T-helper 2 cell treated with Interferon-gamma antibody and Interleukin-4, amounts not matched to agents 5 μg/mL and 100 μg/mL, for 36 hours (primary cell): ENCODE data around the gene VWA8.
"Not testable (repeated sequence)": the region's sequence is repeated elsewhere in the genome, so short reads cannot be mapped to it uniquely, and the experiment has no call there.

ENCODE experiments used
- DNase-seq: peaks from one replicate; pipeline ENCODE4 v3.0.0; 2021; ENCODE audit warnings: low spot score
- H3K27ac Mint-ChIP-seq: one replicate; pipeline ENCODE4 v1.8.0; 2021; ENCODE audit warnings: mild to moderate bottlenecking, mixed read lengths
- H3K27me3 Mint-ChIP-seq: one replicate; pipeline ENCODE4 v1.8.0; 2021; ENCODE audit warnings: low read depth, mixed read lengths
- H3K36me3 Mint-ChIP-seq: one replicate; pipeline ENCODE4 v1.8.0; 2021; ENCODE audit warnings: low read depth, mixed read lengths
- H3K4me1 Mint-ChIP-seq: one replicate; pipeline ENCODE4 v1.8.0; 2021; ENCODE audit warnings: low read depth, mixed read lengths
- H3K4me3 Mint-ChIP-seq: one replicate; pipeline ENCODE4 v1.8.0; 2022; ENCODE audit warnings: mild to moderate bottlenecking, moderate library complexity, mixed read lengths
- H3K9me3 Mint-ChIP-seq: one replicate; pipeline ENCODE4 v1.8.0; 2021; ENCODE audit warnings: mixed read lengths

The VWA8 gene

GRCh38 chr13:41952749-41953148, 8.2 kb downstream of the VWA8 start:
- Mint-ChIP-seq H3K9me3 (no peaks in the 10 kb centered on the region), H3K36me3 (peaks cover 15% of the 10 kb centered on the region), H3K27ac (no peak overlapping the region), H3K4me3 (no peak overlapping the region), H3K4me1 (peaks cover 8% of the 10 kb centered on the region), H3K27me3 (no peaks in the 10 kb centered on the region)
- no peak for DNase-seq

GRCh38 chr13:41949104-41949503, 11.8 kb downstream of the VWA8 start:
- H3K27me3 Mint-ChIP-seq, H3K27ac Mint-ChIP-seq, H3K4me3 Mint-ChIP-seq, H3K4me1 Mint-ChIP-seq, DNase-seq: not testable (repeated sequence)
- H3K36me3 Mint-ChIP-seq = peaks cover 40% of the 10 kb centered on the region
- peaks cover 25% of the 10 kb centered on the region for H3K9me3 Mint-ChIP-seq

- no peaks in the 10 kb centered on the region for H3K27me3 Mint-ChIP-seq
- no peak overlapping the region for H3K27ac Mint-ChIP-seq
- no peak overlapping the region for H3K4me3 Mint-ChIP-seq
- H3K36me3 Mint-ChIP-seq = peaks cover 44% of the 10 kb centered on the region
- H3K9me3 Mint-ChIP-seq = peaks cover 25% of the 10 kb centered on the region
- DNase-seq = no peak
- no peaks in the 10 kb centered on the region for H3K4me1 Mint-ChIP-seq
Measured at GRCh38 chr13:41945926-41946325, 15.0 kb downstream of the VWA8 start.

- H3K4me1 Mint-ChIP-seq = peaks cover 5% of the 10 kb centered on the region
- no peak overlapping the region for H3K27ac Mint-ChIP-seq
- no peak overlapping the region for H3K4me3 Mint-ChIP-seq
- H3K27me3 Mint-ChIP-seq = no peaks in the 10 kb centered on the region
- peaks cover 44% of the 10 kb centered on the region for H3K36me3 Mint-ChIP-seq
- DNase-seq = no peak
- peaks cover 25% of the 10 kb centered on the region for H3K9me3 Mint-ChIP-seq
Measured at GRCh38 chr13:41944635-41945397, 16.1 kb downstream of the VWA8 start.

- peaks cover 5% of the 10 kb centered on the region for H3K4me1 Mint-ChIP-seq
- H3K4me3 Mint-ChIP-seq = no peak overlapping the region
- H3K36me3 Mint-ChIP-seq = peaks cover 41% of the 10 kb centered on the region
- H3K9me3 Mint-ChIP-seq = peaks cover 25% of the 10 kb centered on the region
- no peak for DNase-seq
- no peak overlapping the region for H3K27ac Mint-ChIP-seq
- no peaks in the 10 kb centered on the region for H3K27me3 Mint-ChIP-seq
Measured at GRCh38 chr13:41944229-41944628, 16.7 kb downstream of the VWA8 start.

- H3K4me1 Mint-ChIP-seq = peaks cover 6% of the 10 kb centered on the region
- H3K36me3 Mint-ChIP-seq = peaks cover 31% of the 10 kb centered on the region
- no peak overlapping the region for H3K27ac Mint-ChIP-seq
- DNase-seq = no peak
- no peak overlapping the region for H3K4me3 Mint-ChIP-seq
- no peaks in the 10 kb centered on the region for H3K27me3 Mint-ChIP-seq
- peaks cover 25% of the 10 kb centered on the region for H3K9me3 Mint-ChIP-seq
Measured at GRCh38 chr13:41942462-41943094, 18.3 kb downstream of the VWA8 start.

GRCh38 chr13:41941174-41941573, 19.7 kb downstream of the VWA8 start:
- DNase-seq = no peak
- H3K4me1 Mint-ChIP-seq = peaks cover 6% of the 10 kb centered on the region
- no peak overlapping the region for H3K4me3 Mint-ChIP-seq
- peaks cover 13% of the 10 kb centered on the region for H3K9me3 Mint-ChIP-seq
- peaks cover 20% of the 10 kb centered on the region for H3K36me3 Mint-ChIP-seq
- H3K27me3 Mint-ChIP-seq = no peaks in the 10 kb centered on the region
- no peak overlapping the region for H3K27ac Mint-ChIP-seq

GRCh38 chr13:41939398-41939797, 21.5 kb downstream of the VWA8 start:
- H3K9me3 Mint-ChIP-seq = no peaks in the 10 kb centered on the region
- DNase-seq = no peak
- H3K4me3 Mint-ChIP-seq = no peak overlapping the region
- H3K27ac Mint-ChIP-seq = no peak overlapping the region
- peaks cover 12% of the 10 kb centered on the region for H3K4me1 Mint-ChIP-seq
- H3K36me3 Mint-ChIP-seq = peaks cover 5% of the 10 kb centered on the region
- H3K27me3 Mint-ChIP-seq = no peaks in the 10 kb centered on the region

- no peaks in the 10 kb centered on the region for H3K27me3 Mint-ChIP-seq
- H3K36me3 Mint-ChIP-seq = peaks cover 5% of the 10 kb centered on the region
- H3K27ac Mint-ChIP-seq = no peak overlapping the region
- peaks cover 12% of the 10 kb centered on the region for H3K4me1 Mint-ChIP-seq
- no peak for DNase-seq
- H3K9me3 Mint-ChIP-seq = no peaks in the 10 kb centered on the region
- H3K4me3 Mint-ChIP-seq = no peak overlapping the region
Measured at GRCh38 chr13:41938918-41939317, 22.0 kb downstream of the VWA8 start.

- Mint-ChIP-seq H3K36me3 (peaks cover 1% of the 10 kb centered on the region), H3K4me3 (no peak overlapping the region), H3K27me3 (no peaks in the 10 kb centered on the region), H3K4me1 (peaks cover 12% of the 10 kb centered on the region), H3K9me3 (no peaks in the 10 kb centered on the region), H3K27ac (no peak overlapping the region)
- no peak for DNase-seq
Measured at GRCh38 chr13:41937388-41937787, 23.5 kb downstream of the VWA8 start.

- H3K27me3 Mint-ChIP-seq = no peaks in the 10 kb centered on the region
- no peaks in the 10 kb centered on the region for H3K9me3 Mint-ChIP-seq
- peaks cover 3% of the 10 kb centered on the region for H3K36me3 Mint-ChIP-seq
- no peak overlapping the region for H3K27ac Mint-ChIP-seq
- H3K4me1 Mint-ChIP-seq = peaks cover 12% of the 10 kb centered on the region
- no peak overlapping the region for H3K4me3 Mint-ChIP-seq
- DNase-seq = no peak
Measured at GRCh38 chr13:41935501-41935900, 25.4 kb downstream of the VWA8 start.

- no peak for DNase-seq
- Mint-ChIP-seq H3K9me3 (no peaks in the 10 kb centered on the region), H3K4me1 (peaks cover 8% of the 10 kb centered on the region), H3K27ac (no peak overlapping the region), H3K36me3 (peaks cover 3% of the 10 kb centered on the region), H3K4me3 (no peak overlapping the region), H3K27me3 (no peaks in the 10 kb centered on the region)
Measured at GRCh38 chr13:41934994-41935393, 25.9 kb downstream of the VWA8 start.

GRCh38 chr13:41934120-41934519, 26.8 kb downstream of the VWA8 start:
- H3K4me1 Mint-ChIP-seq = peaks cover 11% of the 10 kb centered on the region
- DNase-seq = no peak
- no peaks in the 10 kb centered on the region for H3K9me3 Mint-ChIP-seq
- H3K27me3 Mint-ChIP-seq = no peaks in the 10 kb centered on the region
- H3K4me3 Mint-ChIP-seq = no peak overlapping the region
- H3K36me3 Mint-ChIP-seq = peaks cover 7% of the 10 kb centered on the region
- H3K27ac Mint-ChIP-seq = no peak overlapping the region

- Mint-ChIP-seq H3K4me3 (no peak overlapping the region), H3K27ac (no peak overlapping the region), H3K36me3 (peaks cover 19% of the 10 kb centered on the region), H3K4me1 (peaks cover 18% of the 10 kb centered on the region), H3K27me3 (no peaks in the 10 kb centered on the region), H3K9me3 (peaks cover 13% of the 10 kb centered on the region)
- no peak for DNase-seq
Measured at GRCh38 chr13:41931337-41931736, 29.6 kb downstream of the VWA8 start.
